ENCODE data around the gene EPS8L2.

DNA sequence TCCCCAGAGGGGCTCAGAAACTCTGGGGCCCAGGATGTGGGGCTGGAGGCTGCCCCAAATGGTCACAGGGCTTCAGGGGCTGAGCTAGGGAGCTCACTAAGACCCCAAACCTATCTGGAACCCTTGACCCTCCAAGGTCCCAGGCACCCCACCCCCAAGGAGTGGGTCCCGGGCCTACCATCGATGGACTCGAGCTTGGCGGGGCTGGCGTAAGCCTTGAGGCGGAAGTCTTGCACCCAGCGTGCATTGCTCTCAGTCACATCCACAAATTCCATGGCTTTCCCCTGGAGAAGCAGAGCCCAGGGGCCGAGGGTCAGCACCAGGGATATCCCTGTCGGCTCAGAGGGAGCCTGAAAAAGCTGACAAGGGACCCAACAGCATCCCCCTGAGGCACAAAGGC, 67.8 kb downstream of the EPS8L2 start:
- TF ChIP-seq CTCF (IDR thresholded peaks at IDR 0.05; ENCODE audit: insufficient read depth, low read length) (no peak), POLR2AphosphoS5 (IDR thresholded peaks at IDR 0.05; ENCODE audit: low read depth) (no peak)

Measured in HL-60 (cell line).